K562 (cell line): Measurements from ENCODE around the gene ARMC7. TPM values are rescaled to one million over a fixed set of nuclear protein-coding genes. Genes with fewer than 3 reads are reported as not detected.

Source experiments
- CTBP1 ChIP-seq: fragments of 450-650 bp; IDR thresholded peaks from 2 replicates; pipeline ENCODE4 v1.6.1; 2016; ENCODE audit warnings: borderline replicate concordance
- DACH1 ChIP-seq: fragments of 450-650 bp; IDR thresholded peaks from 2 replicates; pipeline ENCODE4 v1.6.1; 2018; ENCODE audit not compliant: partially characterized antibody
- PTBP1 ChIP-seq: fragments of 200-400 bp; formaldehyde crosslinking; IDR thresholded peaks from 2 replicates; pipeline ENCODE4 v1.6.1; 2017; ENCODE audit warnings: low read depth, low read length
- TAF9B ChIP-seq: fragments of 450-650 bp; IDR thresholded peaks from 2 replicates; pipeline ENCODE4 v1.6.1; 2018; ENCODE audit warnings: mild to moderate bottlenecking; ENCODE audit not compliant: partially characterized antibody
- ZNF140 ChIP-seq: fragments of 250-450 bp; sonication (Bioruptor Pico); IDR thresholded peaks from 2 replicates; pipeline ENCODE4 v1.8.0; 2021; ENCODE audit warnings: moderate library complexity, mild to moderate bottlenecking, inconsistent platforms
- ZNF3 ChIP-seq: fragments of 250-450 bp; sonication (Bioruptor Pico); IDR thresholded peaks from 2 replicates; pipeline ENCODE4 v1.5.0; 2021; ENCODE audit warnings: mild to moderate bottlenecking, moderate library complexity
- ZNF311 ChIP-seq: fragments of 250-450 bp; sonication (Bioruptor Pico); IDR thresholded peaks from 2 replicates; pipeline ENCODE4 v1.4.0; 2020; ENCODE audit warnings: mild to moderate bottlenecking, moderate library complexity
- ZNF668 ChIP-seq: fragments of 250-450 bp; sonication (Bioruptor Pico); IDR thresholded peaks from 2 replicates; pipeline ENCODE4 v1.8.0; 2022; ENCODE audit warnings: mild to moderate bottlenecking, inconsistent platforms
- ZNF699 ChIP-seq: fragments of 250-450 bp; sonication (Bioruptor Pico); IDR thresholded peaks from 2 replicates; pipeline ENCODE4 v1.8.0; 2021; ENCODE audit warnings: mild to moderate bottlenecking, moderate library complexity; ENCODE audit not compliant: insufficient replicate concordance
- polyA plus RNA-seq, 8 experiments: library from polyadenylated mRNA; depleted of rRNA in 4 of 8; stranded (reverse) in 5 of 8; unstranded in 3 of 8; fragments of >200 nt; fragmentation: Nextera tagmentation in 2 of 8; fragmentation: Illumina TruSeq in 1 of 8; extraction: Ambion mirVana in 2 of 8; extraction: Trizol in 1 of 8; gene quantifications; 2 replicates each; pipeline versions ENCODE4 v1.2.1 to v1.2.3, GENCODE V29; 2011 to 2014; ENCODE audit warnings: inconsistent platforms in 1 of 8, missing spikeins in 1 of 8
- total RNA-seq, 7 experiments: library from RNA; depleted of rRNA in 6 of 7; stranded (reverse); fragments of >200 nt in 6 of 7; fragmentation: Illumina TruSeq in 2 of 7; extraction: Trizol in 2 of 7; gene quantifications; 2 replicates each; pipeline versions ENCODE4 v1.2.1 to v1.2.3, GENCODE V29; 2011 to 2021; ENCODE audit warnings: low replicate concordance in 1 of 7
- TF ChIP-seq, protein P1 (sequence below): fragments of 450-650 bp; formaldehyde crosslinking; IDR thresholded peaks from 2 replicates; pipeline ENCODE4 v1.4.0; 2022; ENCODE audit warnings: missing genetic modification characterization
- TF ChIP-seq, protein P2 (sequence below), 3 experiments: fragments of 200-800 bp in 1 of 3; sonication (Bioruptor generic) in 1 of 3; sonication (generic) in 1 of 3; formaldehyde crosslinking in 1 of 3; IDR thresholded peaks; 2 replicates each; pipeline versions ENCODE4 v1.6.1 to v1.8.0; 2016 to 2022; ENCODE audit warnings: mild to moderate bottlenecking in 2 of 3, missing compliant biosample characterization in 2 of 3, missing genetic modification characterization in 2 of 3, missing genetic modification reagents in 1 of 3
- TF ChIP-seq, protein P3 (sequence below): fragments of 250-450 bp; sonication (Bioruptor Pico); IDR thresholded peaks from 2 replicates; pipeline ENCODE4 v1.8.0; 2022; ENCODE audit warnings: moderate library complexity, mild to moderate bottlenecking, inconsistent platforms
- TF ChIP-seq, protein P4 (sequence below): sonication (generic); formaldehyde crosslinking; IDR thresholded peaks from 2 replicates; pipeline ENCODE4 v1.8.0; 2022; ENCODE audit warnings: missing genetic modification reagents, mild to moderate bottlenecking, borderline replicate concordance
- TF ChIP-seq, protein P5 (sequence below): fragments of 450-650 bp; IDR thresholded peaks from 2 replicates; pipeline ENCODE4 v1.6.1; 2016; ENCODE audit warnings: missing biosample characterization, missing genetic modification characterization
- TF ChIP-seq, protein P6 (sequence below): fragments of 450-650 bp; conservative IDR thresholded peaks from 2 replicates; pipeline ENCODE4 v1.6.1; 2016; ENCODE audit warnings: missing genetic modification characterization, low read depth, mild to moderate bottlenecking, control low read depth, missing compliant biosample characterization
- TF ChIP-seq, protein P7 (sequence below): fragments of 250-450 bp; sonication (Bioruptor Pico); IDR thresholded peaks from 2 replicates; pipeline ENCODE4 v1.8.0; 2021; ENCODE audit warnings: moderate library complexity, mild to moderate bottlenecking, inconsistent platforms

Gene ARMC7
- total and polyA plus RNA-seq, 9 of the 15 experiments (the other 6 are each of a cell fraction or from before 2014, with no cell fraction given), result 1.4 to 15.2 (median 5.9) TPM

DNA sequence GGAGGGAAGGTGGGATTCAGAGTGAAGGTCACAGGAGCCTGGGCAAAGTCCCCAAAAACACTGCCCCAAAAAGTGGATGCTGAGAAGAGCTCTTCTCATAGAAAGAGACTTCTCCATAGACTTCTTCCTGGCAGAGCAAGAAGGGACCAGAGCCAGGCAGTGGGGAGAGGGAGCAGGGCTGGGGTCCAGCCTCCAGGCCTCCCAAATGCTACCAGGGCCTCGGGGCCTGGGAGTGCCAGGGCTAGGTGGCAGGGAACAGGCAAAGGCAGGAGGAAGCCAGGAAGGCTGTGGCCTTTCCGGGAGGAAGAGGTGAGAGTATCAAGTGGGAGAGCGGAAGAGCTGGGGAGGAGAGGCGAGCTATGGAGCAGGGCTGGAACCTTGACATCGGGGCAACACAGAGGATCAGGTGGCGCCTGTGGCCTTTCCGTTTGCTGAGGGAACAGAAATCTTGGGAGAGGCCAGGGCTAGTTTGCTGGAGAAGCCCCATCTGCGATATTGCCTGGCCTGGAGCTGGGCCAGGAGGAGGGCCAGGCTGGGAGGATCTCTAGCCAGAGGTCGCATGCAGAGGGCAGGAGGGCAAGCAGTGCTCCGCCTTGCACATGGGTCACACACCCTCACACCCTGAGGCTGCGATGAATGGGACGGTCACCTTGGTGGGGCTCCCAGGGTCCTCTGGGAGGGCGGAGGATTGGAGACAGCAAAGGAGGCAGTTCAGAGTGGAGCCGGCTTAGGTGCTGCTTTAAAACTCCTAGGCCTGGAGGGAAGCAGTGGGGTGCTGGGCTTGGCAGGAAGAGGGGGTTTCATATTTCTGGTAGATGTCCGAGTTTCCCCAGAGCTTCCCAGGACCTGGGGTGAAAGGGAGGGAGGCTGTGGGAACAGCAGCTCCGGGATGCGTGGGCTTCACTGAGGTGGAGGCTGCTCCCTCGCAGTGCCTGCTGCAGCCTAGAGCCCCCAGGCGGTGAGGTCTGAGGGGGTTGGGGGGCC lies 18.6 kb upstream of the ARMC7 start (continued):
- TF ChIP-seq, protein P1, sequence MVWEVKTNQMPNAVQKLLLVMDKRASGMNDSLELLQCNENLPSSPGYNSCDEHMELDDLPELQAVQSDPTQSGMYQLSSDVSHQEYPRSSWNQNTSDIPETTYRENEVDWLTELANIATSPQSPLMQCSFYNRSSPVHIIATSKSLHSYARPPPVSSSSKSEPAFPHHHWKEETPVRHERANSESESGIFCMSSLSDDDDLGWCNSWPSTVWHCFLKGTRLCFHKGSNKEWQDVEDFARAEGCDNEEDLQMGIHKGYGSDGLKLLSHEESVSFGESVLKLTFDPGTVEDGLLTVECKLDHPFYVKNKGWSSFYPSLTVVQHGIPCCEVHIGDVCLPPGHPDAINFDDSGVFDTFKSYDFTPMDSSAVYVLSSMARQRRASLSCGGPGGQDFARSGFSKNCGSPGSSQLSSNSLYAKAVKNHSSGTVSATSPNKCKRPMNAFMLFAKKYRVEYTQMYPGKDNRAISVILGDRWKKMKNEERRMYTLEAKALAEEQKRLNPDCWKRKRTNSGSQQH (CRISPR knock-in tag), result no peak
- TF ChIP-seq ZNF311 (CRISPR knock-in tag), result no peak
- no peak for TF ChIP-seq ZNF699 (CRISPR knock-in tag)
- TF ChIP-seq TAF9B, result no peak
- no peak for TF ChIP-seq PTBP1
- TF ChIP-seq, protein P2, sequence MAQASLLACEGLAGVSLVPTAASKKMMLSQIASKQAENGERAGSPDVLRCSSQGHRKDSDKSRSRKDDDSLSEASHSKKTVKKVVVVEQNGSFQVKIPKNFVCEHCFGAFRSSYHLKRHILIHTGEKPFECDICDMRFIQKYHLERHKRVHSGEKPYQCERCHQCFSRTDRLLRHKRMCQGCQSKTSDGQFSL (CRISPR knock-in tag; IDR thresholded peaks at IDR 0.05), result no peak
- TF ChIP-seq, protein P2 (tag; IDR thresholded peaks at IDR 0.05), result 0 out of 4 replicates have a peak, but pooled peaks of 1 of the 2 experiments have one; percentile 22
- no peak for TF ChIP-seq ZNF140
- TF ChIP-seq, protein P3, sequence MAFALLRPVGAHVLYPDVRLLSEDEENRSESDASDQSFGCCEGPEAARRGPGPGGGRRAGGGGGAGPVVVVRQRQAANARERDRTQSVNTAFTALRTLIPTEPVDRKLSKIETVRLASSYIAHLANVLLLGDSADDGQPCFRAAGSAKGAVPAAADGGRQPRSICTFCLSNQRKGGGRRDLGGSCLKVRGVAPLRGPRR (CRISPR knock-in tag), result no peak
- TF ChIP-seq DACH1, result no peak
- TF ChIP-seq ZNF668 (CRISPR knock-in tag), result no peak
- TF ChIP-seq, protein P4, sequence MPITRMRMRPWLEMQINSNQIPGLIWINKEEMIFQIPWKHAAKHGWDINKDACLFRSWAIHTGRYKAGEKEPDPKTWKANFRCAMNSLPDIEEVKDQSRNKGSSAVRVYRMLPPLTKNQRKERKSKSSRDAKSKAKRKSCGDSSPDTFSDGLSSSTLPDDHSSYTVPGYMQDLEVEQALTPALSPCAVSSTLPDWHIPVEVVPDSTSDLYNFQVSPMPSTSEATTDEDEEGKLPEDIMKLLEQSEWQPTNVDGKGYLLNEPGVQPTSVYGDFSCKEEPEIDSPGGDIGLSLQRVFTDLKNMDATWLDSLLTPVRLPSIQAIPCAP, result no peak
- TF ChIP-seq, protein P5, sequence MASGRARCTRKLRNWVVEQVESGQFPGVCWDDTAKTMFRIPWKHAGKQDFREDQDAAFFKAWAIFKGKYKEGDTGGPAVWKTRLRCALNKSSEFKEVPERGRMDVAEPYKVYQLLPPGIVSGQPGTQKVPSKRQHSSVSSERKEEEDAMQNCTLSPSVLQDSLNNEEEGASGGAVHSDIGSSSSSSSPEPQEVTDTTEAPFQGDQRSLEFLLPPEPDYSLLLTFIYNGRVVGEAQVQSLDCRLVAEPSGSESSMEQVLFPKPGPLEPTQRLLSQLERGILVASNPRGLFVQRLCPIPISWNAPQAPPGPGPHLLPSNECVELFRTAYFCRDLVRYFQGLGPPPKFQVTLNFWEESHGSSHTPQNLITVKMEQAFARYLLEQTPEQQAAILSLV (tag), result no peak
- TF ChIP-seq, protein P6, sequence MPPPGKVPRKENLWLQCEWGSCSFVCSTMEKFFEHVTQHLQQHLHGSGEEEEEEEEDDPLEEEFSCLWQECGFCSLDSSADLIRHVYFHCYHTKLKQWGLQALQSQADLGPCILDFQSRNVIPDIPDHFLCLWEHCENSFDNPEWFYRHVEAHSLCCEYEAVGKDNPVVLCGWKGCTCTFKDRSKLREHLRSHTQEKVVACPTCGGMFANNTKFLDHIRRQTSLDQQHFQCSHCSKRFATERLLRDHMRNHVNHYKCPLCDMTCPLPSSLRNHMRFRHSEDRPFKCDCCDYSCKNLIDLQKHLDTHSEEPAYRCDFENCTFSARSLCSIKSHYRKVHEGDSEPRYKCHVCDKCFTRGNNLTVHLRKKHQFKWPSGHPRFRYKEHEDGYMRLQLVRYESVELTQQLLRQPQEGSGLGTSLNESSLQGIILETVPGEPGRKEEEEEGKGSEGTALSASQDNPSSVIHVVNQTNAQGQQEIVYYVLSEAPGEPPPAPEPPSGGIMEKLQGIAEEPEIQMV (tag), result no peak
- TF ChIP-seq, protein P7, sequence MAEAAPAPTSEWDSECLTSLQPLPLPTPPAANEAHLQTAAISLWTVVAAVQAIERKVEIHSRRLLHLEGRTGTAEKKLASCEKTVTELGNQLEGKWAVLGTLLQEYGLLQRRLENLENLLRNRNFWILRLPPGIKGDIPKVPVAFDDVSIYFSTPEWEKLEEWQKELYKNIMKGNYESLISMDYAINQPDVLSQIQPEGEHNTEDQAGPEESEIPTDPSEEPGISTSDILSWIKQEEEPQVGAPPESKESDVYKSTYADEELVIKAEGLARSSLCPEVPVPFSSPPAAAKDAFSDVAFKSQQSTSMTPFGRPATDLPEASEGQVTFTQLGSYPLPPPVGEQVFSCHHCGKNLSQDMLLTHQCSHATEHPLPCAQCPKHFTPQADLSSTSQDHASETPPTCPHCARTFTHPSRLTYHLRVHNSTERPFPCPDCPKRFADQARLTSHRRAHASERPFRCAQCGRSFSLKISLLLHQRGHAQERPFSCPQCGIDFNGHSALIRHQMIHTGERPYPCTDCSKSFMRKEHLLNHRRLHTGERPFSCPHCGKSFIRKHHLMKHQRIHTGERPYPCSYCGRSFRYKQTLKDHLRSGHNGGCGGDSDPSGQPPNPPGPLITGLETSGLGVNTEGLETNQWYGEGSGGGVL (CRISPR knock-in tag), result no peak
- TF ChIP-seq ZNF3 (CRISPR knock-in tag), result no peak
- 0 out of 2 replicates have a peak, but pooled peaks have one; percentile 37 for TF ChIP-seq CTBP1
